Right lung (tissue), 5 donors: ENCODE results near the gene TMEM131. TPM values are rescaled to one million over a fixed set of nuclear protein-coding genes. Genes with fewer than 3 reads are reported as not detected.
"Not testable (repeated sequence)": the region's sequence is repeated elsewhere in the genome, so short reads cannot be mapped to it uniquely, and the experiment has no call there.

Experiments used
- DNase-seq, 2 donors: peaks; one replicate each; pipeline ENCODE4 v3.0.0-alpha.2; 2013
- polyA plus RNA-seq, 5 donors: library from polyadenylated mRNA; unstranded; fragments of 120-200 nt; gene quantifications; one replicate each; pipeline versions ENCODE4 v1.2.1 to v1.2.3, GENCODE V29; 2013; ENCODE audit warnings: inconsistent platforms in 1 of 5, low replicate concordance in 1 of 5; ENCODE audit not compliant: insufficient read length in 5 of 5, insufficient read depth in 1 of 5

TMEM131 gene
- polyA plus RNA-seq, 5 donors, result 41.3 to 50.1 (median 46.7) TPM

- DNase-seq, result no peak
Measured at GRCh38 chr2:97957432-97958183, 38.1 kb downstream of the TMEM131 start.

- not testable (repeated sequence) for DNase-seq
Measured at GRCh38 chr2:97956753-97957152, 39.0 kb downstream of the TMEM131 start.

GRCh38 chr2:97953853-97954252 is 41.9 kb downstream of the TMEM131 start:
- no peak for DNase-seq

- no peak for DNase-seq
Measured at GRCh38 chr2:97952357-97952756, 43.4 kb downstream of the TMEM131 start.

GRCh38 chr2:97951155-97951680 is 44.5 kb downstream of the TMEM131 start:
- no peak for DNase-seq

- DNase-seq, result no peak
Measured at GRCh38 chr2:97950329-97951154, 45.2 kb downstream of the TMEM131 start.

- DNase-seq, result no peak
Measured at GRCh38 chr2:97948926-97949325, 46.8 kb downstream of the TMEM131 start.

- DNase-seq, result no peak
Measured at GRCh38 chr2:97945791-97946190, 50.0 kb downstream of the TMEM131 start.

- no peak for DNase-seq
Measured at GRCh38 chr2:97936881-97937280, 58.9 kb downstream of the TMEM131 start.

GRCh38 chr2:97936199-97936598 is 59.5 kb downstream of the TMEM131 start:
- no peak for DNase-seq

- DNase-seq, result peak; percentile 56 to 75
Measured at GRCh38 chr2:97935719-97936161, 60.0 kb downstream of the TMEM131 start.

GRCh38 chr2:97932975-97933662 is 62.6 kb downstream of the TMEM131 start:
- no peak for DNase-seq

- no peak for DNase-seq
Measured at GRCh38 chr2:97931858-97932225, 63.9 kb downstream of the TMEM131 start.

GRCh38 chr2:97931118-97931857 is 64.5 kb downstream of the TMEM131 start:
- DNase-seq, result no peak

GRCh38 chr2:97928591-97928990 is 67.2 kb downstream of the TMEM131 start:
- no peak for DNase-seq

- no peak for DNase-seq
Measured at GRCh38 chr2:97926946-97927345, 68.8 kb downstream of the TMEM131 start.

GRCh38 chr2:97924194-97924593 is 71.6 kb downstream of the TMEM131 start:
- no peak for DNase-seq

GRCh38 chr2:97919858-97920257 is 75.9 kb downstream of the TMEM131 start:
- DNase-seq, result no peak

GRCh38 chr2:97918818-97919217 is 76.9 kb downstream of the TMEM131 start:
- no peak for DNase-seq

- DNase-seq, result not testable (repeated sequence)
Measured at GRCh38 chr2:97917668-97918067, 78.1 kb downstream of the TMEM131 start.

GRCh38 chr2:97914691-97915213 is 81.0 kb downstream of the TMEM131 start:
- no peak for DNase-seq
